Heart left ventricle (tissue), 16 donors: ENCODE data around the gene RHO. TPM values are rescaled to one million over a fixed set of nuclear protein-coding genes. Genes with fewer than 3 reads are reported as not detected.

Experiments used
- ATAC-seq, 4 donors: fragments of 200-7000 bp; cut with Tn5 transposase; one replicate each; pipeline ENCODE4 v1.9.1; 2020 to 2022; ENCODE audit warnings: moderate library complexity in 4 of 4, mild to moderate bottlenecking in 3 of 4, moderate number of reproducible peaks in 1 of 4
- DNase-seq, 5 donors: peaks; one replicate each; pipeline ENCODE4 v3.0.0-alpha.2; 2020
- H3K27ac ChIP-seq, 12 donors: fragments of 200-600 bp; sonication (generic) in 4 of 12; one replicate each; pipeline versions ENCODE4 v1.5.0 to v1.8.0; 2016 to 2022; ENCODE audit warnings: mild to moderate bottlenecking in 2 of 12
- H3K27me3 ChIP-seq, 9 donors: fragments of 200-600 bp; sonication (generic) in 2 of 9; one replicate each; pipeline versions ENCODE4 v1.5.1 to v1.8.0; 2016 to 2022; ENCODE audit warnings: mild to moderate bottlenecking in 3 of 9
- H3K36me3 ChIP-seq, 9 donors: fragments of 200-600 bp; sonication (generic) in 2 of 9; one replicate each; pipeline versions ENCODE4 v1.5.0 to v1.8.0; 2018 to 2022; ENCODE audit warnings: mild to moderate bottlenecking in 2 of 9
- H3K4me1 ChIP-seq, 12 donors: fragments of 200-600 bp; sonication (generic) in 4 of 12; one replicate each; pipeline versions ENCODE4 v1.5.0 to v1.8.0; 2016 to 2022; ENCODE audit warnings: mild to moderate bottlenecking in 3 of 12
- H3K4me3 ChIP-seq, 12 donors: fragments of 200-600 bp; sonication (generic) in 4 of 12; one replicate each; pipeline versions ENCODE4 v1.5.0 to v1.8.0; 2017 to 2022; ENCODE audit warnings: mild to moderate bottlenecking in 9 of 12, moderate library complexity in 4 of 12
- H3K9me3 ChIP-seq, 12 donors: fragments of 200-600 bp; sonication (generic) in 4 of 12; one replicate each; pipeline versions ENCODE4 v1.5.0 to v1.8.0; 2016 to 2022; ENCODE audit warnings: mild to moderate bottlenecking in 1 of 12
- POLR2A ChIP-seq, 2 donors: fragments of 450-650 bp; IDR thresholded peaks; one replicate each; pipeline ENCODE4 v1.6.1; 2017; ENCODE audit warnings: antibody characterized with exemption in 2 of 2, mild to moderate bottlenecking in 2 of 2, moderate library complexity in 2 of 2
- WGBS, 4 donors: extraction: QIAGEN DNeasy Blood & Tissue Kit in 2 of 4; methylation state at CpG; one replicate each; pipeline versions ENCODE4 v1.1.5 to v1.1.7; 2013 to 2018; 5-methylcytosine and 5-hydroxymethylcytosine counted together
- intact Hi-C, 10 donors: fragments of 100-400 bp; cut with DNase I; formaldehyde crosslinking; loops; one replicate each; pipeline versions ENCODE4 v1.11.1 to v1.14.2; 2022
- polyA plus RNA-seq, 2 donors: library from polyadenylated mRNA; stranded (reverse); fragments of 200-250 nt; gene quantifications; one replicate each; pipeline ENCODE4 v1.2.3, GENCODE V29; 2013
- total RNA-seq, 9 donors: library from RNA; depleted of rRNA in 2 of 9; stranded (reverse); fragments of >200 nt in 2 of 9; fragmentation: NEBNext Ultra II Directional in 3 of 9; extraction: Animal tissue kit (Norgen Biotek cat#: 25700) in 3 of 9; gene quantifications; one replicate each; pipeline versions ENCODE4 v1.1.0 to v1.2.4, GENCODE V29; 2016 to 2023
- TF ChIP-seq, protein P1 (sequence below), 12 donors: fragments of 200-600 bp; sonication (generic) in 4 of 12; IDR thresholded peaks; one replicate each; pipeline versions ENCODE4 v1.5.0 to v1.8.0; 2018 to 2022; ENCODE audit warnings: antibody characterized with exemption in 12 of 12, mild to moderate bottlenecking in 5 of 12
- donor health status: ischemic (EF 13 %, LVEDD 7.1; RV severe dilation, severe dysfunction).
- donor health status: healthy with polysubstance abuse.
- donor health status: DM: no; HTN: yes; CAD: no.
- donor health status: DM: no; HTN: no; CAD: no.
- donor health status: ischemic (EF 25% LVEDD 6.9; RV normal size, moderate dysfunction).
- donor health status: ischemic (EF 25% LVEDD 5.7; RV mildly dilated, moderate dysfunction).
- donor health status: healthy.
- donor health status: DM: yes; HTN: yes; CAD: no.
- donor health status: ischemic (EF 35%, LVEDD 5.7; RV mildly dilated, moderate dysfunction).
- donor health status: nonischemic (EF 11% LVEDD 7.7; RV severe dilation, severe dysfunction).
- donor health status: DM: yes; HTN: yes; CAD: no.
- donor health status: PGD.
- donor health status: ischemic (EF 29% LVEDD 5.4; RV normal size, mild dysfunction).
- donor health status: nonischemic (EF 23%, LVEDD 6.1; RV moderate dilation, normal function).

RHO gene
- total and polyA plus RNA-seq, 11 donors: 0.08 TPM; not detected in 10

DNA sequence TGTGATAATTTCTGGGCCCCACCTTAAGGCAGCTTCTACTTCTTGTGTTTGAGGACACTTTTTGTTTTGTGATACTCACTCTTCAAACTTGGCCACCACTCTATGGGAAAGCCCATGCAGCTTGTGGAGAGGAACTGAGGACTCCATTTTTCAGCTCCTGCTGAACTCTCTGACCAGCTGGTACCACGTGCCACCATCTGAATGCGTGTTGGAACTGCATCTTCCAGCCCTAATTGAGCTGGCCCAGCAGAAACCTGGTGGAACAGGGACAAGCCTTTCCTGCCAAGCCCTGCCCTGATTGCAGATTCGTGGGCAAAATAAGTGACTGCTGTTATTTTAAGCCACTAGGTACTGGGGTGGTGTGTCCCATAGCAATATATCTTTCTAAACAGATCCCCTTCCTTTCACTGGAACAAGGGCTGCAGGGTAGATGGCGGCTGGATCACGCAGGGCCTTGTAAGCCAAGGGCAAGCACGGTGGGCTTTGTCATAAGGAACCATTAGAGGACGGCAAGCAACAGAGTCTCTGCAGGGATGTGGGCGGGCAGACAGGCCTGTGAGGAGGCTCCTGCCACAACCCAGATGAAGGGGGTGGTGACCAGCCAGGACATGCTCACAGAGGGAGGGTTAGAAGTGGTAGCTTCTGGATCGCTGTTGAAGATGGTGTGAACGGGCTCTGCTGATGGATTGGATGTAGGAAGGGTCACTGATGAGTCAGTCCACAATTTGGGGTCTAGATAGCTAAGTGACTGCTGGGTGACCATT lies 24.0 kb downstream of the RHO start:
- Histone ChIP-seq H3K27me3 (no peaks in the 10 kb centered on the region), H3K27ac (peak overlapping the region in 2 of 12 donors; percentile 4 to 18), H3K4me1 (peaks cover 3 to 54% (median 38%) of the 10 kb centered on the region in 12 donors), H3K9me3 (no peaks in the 10 kb centered on the region), H3K4me3 (no peak overlapping the region), H3K36me3 (peaks cover 0 to 30% (median 18%) of the 10 kb centered on the region in 9 donors)
- TF ChIP-seq, protein P1, sequence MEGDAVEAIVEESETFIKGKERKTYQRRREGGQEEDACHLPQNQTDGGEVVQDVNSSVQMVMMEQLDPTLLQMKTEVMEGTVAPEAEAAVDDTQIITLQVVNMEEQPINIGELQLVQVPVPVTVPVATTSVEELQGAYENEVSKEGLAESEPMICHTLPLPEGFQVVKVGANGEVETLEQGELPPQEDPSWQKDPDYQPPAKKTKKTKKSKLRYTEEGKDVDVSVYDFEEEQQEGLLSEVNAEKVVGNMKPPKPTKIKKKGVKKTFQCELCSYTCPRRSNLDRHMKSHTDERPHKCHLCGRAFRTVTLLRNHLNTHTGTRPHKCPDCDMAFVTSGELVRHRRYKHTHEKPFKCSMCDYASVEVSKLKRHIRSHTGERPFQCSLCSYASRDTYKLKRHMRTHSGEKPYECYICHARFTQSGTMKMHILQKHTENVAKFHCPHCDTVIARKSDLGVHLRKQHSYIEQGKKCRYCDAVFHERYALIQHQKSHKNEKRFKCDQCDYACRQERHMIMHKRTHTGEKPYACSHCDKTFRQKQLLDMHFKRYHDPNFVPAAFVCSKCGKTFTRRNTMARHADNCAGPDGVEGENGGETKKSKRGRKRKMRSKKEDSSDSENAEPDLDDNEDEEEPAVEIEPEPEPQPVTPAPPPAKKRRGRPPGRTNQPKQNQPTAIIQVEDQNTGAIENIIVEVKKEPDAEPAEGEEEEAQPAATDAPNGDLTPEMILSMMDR (IDR thresholded peaks at IDR 0.05): no peak
- no peak for TF ChIP-seq POLR2A (IDR thresholded peaks at IDR 0.05)
- 66 to 74% (median 69%) methylated on average over 10 of the region's 10 CpGs for WGBS, 4 donors
- DNase-seq (peak in 2 of 5 donors; percentile 16 to 51), ATAC-seq (no peak)
- intact Hi-C loops: loop anchor here in 6 of 10 donors (5.0 to 10.0 kb wide), 3 partner anchors 45 to 50 kb away; no protein-coding TSS in a partner anchor

DNA sequence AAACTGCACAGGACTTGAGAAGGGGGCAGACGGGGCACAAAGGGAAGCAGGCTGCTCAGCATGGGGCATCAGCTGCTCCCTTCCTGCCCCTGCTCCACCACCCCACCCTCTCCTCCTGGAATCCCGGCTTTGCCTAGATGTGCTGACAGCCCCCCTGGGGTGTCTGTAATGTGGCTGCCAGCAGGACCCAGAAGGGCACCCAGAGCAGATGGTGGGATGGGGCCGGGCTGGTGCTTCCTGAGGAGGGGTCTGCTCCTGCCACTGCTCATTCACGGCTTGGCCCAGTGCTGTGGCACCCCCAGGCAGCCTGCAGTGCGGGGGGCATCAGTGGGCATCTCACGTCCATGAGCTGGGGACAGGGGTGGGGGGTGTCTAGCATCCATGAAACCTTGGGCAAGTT lies 24.7 kb downstream of the RHO start:
- Histone ChIP-seq H3K27me3 (no peaks in the 10 kb centered on the region), H3K4me3 (no peak overlapping the region), H3K9me3 (no peaks in the 10 kb centered on the region), H3K27ac (no peak overlapping the region), H3K36me3 (peaks cover 0 to 37% (median 25%) of the 10 kb centered on the region in 9 donors), H3K4me1 (peaks cover 7 to 61% (median 43%) of the 10 kb centered on the region in 12 donors)
- 68 to 72% (median 69%) methylated on average over 5 to 6 of the region's 6 CpGs for WGBS, 4 donors
- ATAC-seq: peak in 1 of 4 donors; percentile 2
- intact Hi-C loops: loop anchor here in 6 of 10 donors (5.0 to 10.0 kb wide), 3 partner anchors 46 to 51 kb away; no protein-coding TSS in a partner anchor
- DNase-seq: peak in 1 of 5 donors; percentile 59
- no peak for TF ChIP-seq POLR2A (IDR thresholded peaks at IDR 0.05)
- TF ChIP-seq, protein P1 (IDR thresholded peaks at IDR 0.05): no peak

DNA sequence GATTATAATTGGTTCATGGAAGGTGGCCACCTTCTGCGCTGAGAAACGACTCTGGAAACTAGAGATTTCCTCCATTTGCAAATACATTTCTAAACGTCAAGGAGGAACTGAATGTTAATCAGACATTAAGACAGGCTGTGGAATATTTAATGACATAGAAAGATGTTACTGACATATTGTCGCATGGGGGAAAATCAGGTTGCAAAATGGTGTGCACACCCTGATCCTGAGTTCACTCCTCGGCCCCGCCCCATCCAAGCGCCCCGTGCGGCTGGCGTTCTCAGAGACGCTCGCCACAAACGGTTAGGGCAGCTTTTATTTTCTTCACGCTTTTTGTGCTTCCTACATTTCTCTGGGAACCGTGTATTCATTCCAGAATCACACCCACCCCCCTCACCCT lies 25.3 kb downstream of the RHO start:
- H3K27me3 ChIP-seq: no peaks in the 10 kb centered on the region
- H3K9me3 ChIP-seq: no peaks in the 10 kb centered on the region
- no peak overlapping the region for H3K4me3 ChIP-seq
- peak overlapping the region in 5 of 12 donors; percentile 19 to 52 (median 26) for H3K27ac ChIP-seq
- intact Hi-C loops: loop anchor here in 6 of 10 donors (5.0 to 10.0 kb wide), 3 partner anchors 46 to 51 kb away; no protein-coding TSS in a partner anchor
- DNase-seq (peak in 1 of 5 donors; percentile 56), ATAC-seq (no peak)
- 36 to 48% (median 45%) methylated on average over 15 of the region's 15 CpGs for WGBS, 4 donors
- no peak for TF ChIP-seq POLR2A (IDR thresholded peaks at IDR 0.05)
- TF ChIP-seq, protein P1 (IDR thresholded peaks at IDR 0.05): no peak
- H3K36me3 ChIP-seq: peaks cover 0 to 43% (median 30%) of the 10 kb centered on the region in 9 donors
- H3K4me1 ChIP-seq: peaks cover 8 to 67% (median 49%) of the 10 kb centered on the region in 12 donors
